Activated B cell treated with CpG ODN at 0.5 μM for 24 hours (primary cell): ENCODE measurements around the gene MEDAG. TPM values are rescaled to one million over a fixed set of nuclear protein-coding genes. Genes with fewer than 3 reads are reported as not detected.

Experiments used
- ATAC-seq: fragments of 200-7000 bp; cut with Tn5 transposase; one replicate; pipeline ENCODE4 v1.10.0; 2021; ENCODE audit warnings: low read depth, mild to moderate bottlenecking, moderate library complexity
- CTCF ChIA-PET: fragments of 350-600 bp; sonication (Branson Sonifier 250); formaldehyde crosslinking; loops from one replicate; lab custom pipeline; 2021; ENCODE audit warnings: antibody characterized with exemption; lab: Charles Lee
- POLR2A ChIA-PET: fragments of 350-600 bp; sonication (Branson Sonifier 250); formaldehyde crosslinking; loops from one replicate; lab custom pipeline; 2021; ENCODE audit warnings: antibody characterized with exemption; lab: Charles Lee
- DNase-seq: peaks from one replicate; pipeline ENCODE4 v3.0.0; 2022
- H3K27ac Mint-ChIP-seq: one replicate; pipeline ENCODE4 v1.8.0; 2020; ENCODE audit warnings: mixed read lengths
- H3K27me3 Mint-ChIP-seq: one replicate; pipeline ENCODE4 v1.8.0; 2021; ENCODE audit warnings: mixed read lengths
- H3K36me3 Mint-ChIP-seq: one replicate; pipeline ENCODE4 v1.8.0; 2021; ENCODE audit warnings: low read depth, mixed read lengths
- H3K4me1 Mint-ChIP-seq: one replicate; pipeline ENCODE4 v1.8.0; 2021; ENCODE audit warnings: mixed read lengths
- H3K4me3 Mint-ChIP-seq: one replicate; pipeline ENCODE4 v1.8.0; 2020; ENCODE audit warnings: mild to moderate bottlenecking, mixed read lengths
- H3K9me3 Mint-ChIP-seq: one replicate; pipeline ENCODE4 v1.8.0; 2020; ENCODE audit warnings: mixed read lengths
- CTCF ChIP-seq: fragments of 200-600 bp; IDR thresholded peaks from one replicate; pipeline ENCODE4 v1.8.0; 2022; ENCODE audit warnings: antibody characterized with exemption, mild to moderate bottlenecking
- intact Hi-C: fragments of 100-400 bp; cut with micrococcal nuclease; formaldehyde crosslinking; loops from one replicate; pipeline ENCODE4 v1.15.1; 2024
- total RNA-seq: library from RNA; stranded (reverse); gene quantifications from 2 replicates; pipeline ENCODE4 v1.2.3, GENCODE V29; 2022

MEDAG gene
- total RNA-seq, 1 donor from 2014 or later, result not detected

- H3K36me3 Mint-ChIP-seq, result no peaks in the 10 kb centered on the region
- DNase-seq (no peak), ATAC-seq (no peak)
- intact Hi-C loops, result no loop called here
- H3K27ac Mint-ChIP-seq, result no peak overlapping the region
- CTCF ChIA-PET, result no interaction called here
- no peaks in the 10 kb centered on the region for H3K4me1 Mint-ChIP-seq
- peaks cover 27% of the 10 kb centered on the region for H3K27me3 Mint-ChIP-seq
- H3K4me3 Mint-ChIP-seq, result no peak overlapping the region
- POLR2A ChIA-PET, result no interaction called here
- H3K9me3 Mint-ChIP-seq, result peaks cover 9% of the 10 kb centered on the region
- TF ChIP-seq CTCF, result no peak
Measured at GRCh38 chr13:30943881-30944280, 37.8 kb downstream of the MEDAG start.

GRCh38 chr13:30957258-30957943 is 51.3 kb downstream of the MEDAG start:
- no peak for DNase-seq
- H3K9me3 Mint-ChIP-seq, result peaks cover 16% of the 10 kb centered on the region
- ChIA-PET CTCF (no interaction called here), POLR2A (no interaction called here)
- no peak overlapping the region for H3K4me3 Mint-ChIP-seq
- TF ChIP-seq CTCF, result no peak
- no peak for ATAC-seq
- H3K4me1 Mint-ChIP-seq, result no peaks in the 10 kb centered on the region
- no peaks in the 10 kb centered on the region for H3K36me3 Mint-ChIP-seq
- peaks cover 15% of the 10 kb centered on the region for H3K27me3 Mint-ChIP-seq
- intact Hi-C loops, result no loop called here
- H3K27ac Mint-ChIP-seq, result no peak overlapping the region

GRCh38 chr13:30959678-30960077 is 53.6 kb downstream of the MEDAG start:
- no peak for ATAC-seq
- intact Hi-C loops, result no loop called here
- Mint-ChIP-seq H3K36me3 (no peaks in the 10 kb centered on the region), H3K9me3 (peaks cover 16% of the 10 kb centered on the region), H3K27me3 (peaks cover 11% of the 10 kb centered on the region), H3K4me1 (no peaks in the 10 kb centered on the region), H3K4me3 (no peak overlapping the region), H3K27ac (no peak overlapping the region)
- TF ChIP-seq CTCF, result no peak
- DNase-seq, result no peak
- POLR2A ChIA-PET, result no interaction called here
- CTCF ChIA-PET, result no interaction called here

GRCh38 chr13:30963791-30964190 is 57.7 kb downstream of the MEDAG start:
- ATAC-seq (no peak), DNase-seq (no peak)
- Mint-ChIP-seq H3K36me3 (no peaks in the 10 kb centered on the region), H3K27ac (no peak overlapping the region), H3K9me3 (peaks cover 10% of the 10 kb centered on the region), H3K4me1 (no peaks in the 10 kb centered on the region), H3K27me3 (peaks cover 16% of the 10 kb centered on the region), H3K4me3 (no peak overlapping the region)
- ChIA-PET POLR2A (no interaction called here), CTCF (no interaction called here)
- intact Hi-C loops, result no loop called here
- TF ChIP-seq CTCF, result no peak

- ChIA-PET CTCF (no interaction called here), POLR2A (no interaction called here)
- H3K27ac Mint-ChIP-seq, result no peak overlapping the region
- H3K27me3 Mint-ChIP-seq, result peaks cover 19% of the 10 kb centered on the region
- no peaks in the 10 kb centered on the region for H3K36me3 Mint-ChIP-seq
- no peak for DNase-seq
- no peaks in the 10 kb centered on the region for H3K9me3 Mint-ChIP-seq
- intact Hi-C loops, result no loop called here
- TF ChIP-seq CTCF, result no peak
- H3K4me1 Mint-ChIP-seq, result no peaks in the 10 kb centered on the region
- ATAC-seq, result no peak
- no peak overlapping the region for H3K4me3 Mint-ChIP-seq
Measured at GRCh38 chr13:30965380-30965779, 59.3 kb downstream of the MEDAG start.
